HG02623 (cell line): ENCODE data around the gene RNF144A.

Experiments used
- ATAC-seq: cut with Tn5 transposase; IDR thresholded peaks from one replicate; pipeline ENCODE4 v1.9.1; 2021; ENCODE audit warnings: moderate library complexity; ENCODE audit not compliant: unreplicated experiment

Gene RNF144A

GRCh38 chr2:6945821-6946220, 28.6 kb downstream of the RNF144A start:
- ATAC-seq, result no peak

DNA sequence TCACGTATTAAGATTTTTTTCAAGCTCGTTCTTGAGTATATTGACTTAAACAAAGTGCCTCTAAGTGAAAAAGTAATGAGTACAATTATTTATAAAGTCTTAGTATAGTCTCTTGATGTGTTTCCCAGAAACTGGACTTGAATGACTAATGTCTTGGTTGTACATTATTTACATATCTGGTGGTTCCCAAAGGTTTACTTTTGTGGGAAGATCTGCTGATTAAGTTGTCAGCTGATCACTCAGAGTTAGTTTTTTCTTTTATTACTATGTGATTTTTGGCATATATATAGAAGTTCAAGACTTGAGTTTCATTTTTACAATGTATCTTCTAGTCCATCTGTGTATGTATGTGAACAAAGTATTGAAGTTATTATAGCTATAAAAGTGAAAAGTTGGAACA, 29.5 kb downstream of the RNF144A start:
- ATAC-seq, result no peak

DNA sequence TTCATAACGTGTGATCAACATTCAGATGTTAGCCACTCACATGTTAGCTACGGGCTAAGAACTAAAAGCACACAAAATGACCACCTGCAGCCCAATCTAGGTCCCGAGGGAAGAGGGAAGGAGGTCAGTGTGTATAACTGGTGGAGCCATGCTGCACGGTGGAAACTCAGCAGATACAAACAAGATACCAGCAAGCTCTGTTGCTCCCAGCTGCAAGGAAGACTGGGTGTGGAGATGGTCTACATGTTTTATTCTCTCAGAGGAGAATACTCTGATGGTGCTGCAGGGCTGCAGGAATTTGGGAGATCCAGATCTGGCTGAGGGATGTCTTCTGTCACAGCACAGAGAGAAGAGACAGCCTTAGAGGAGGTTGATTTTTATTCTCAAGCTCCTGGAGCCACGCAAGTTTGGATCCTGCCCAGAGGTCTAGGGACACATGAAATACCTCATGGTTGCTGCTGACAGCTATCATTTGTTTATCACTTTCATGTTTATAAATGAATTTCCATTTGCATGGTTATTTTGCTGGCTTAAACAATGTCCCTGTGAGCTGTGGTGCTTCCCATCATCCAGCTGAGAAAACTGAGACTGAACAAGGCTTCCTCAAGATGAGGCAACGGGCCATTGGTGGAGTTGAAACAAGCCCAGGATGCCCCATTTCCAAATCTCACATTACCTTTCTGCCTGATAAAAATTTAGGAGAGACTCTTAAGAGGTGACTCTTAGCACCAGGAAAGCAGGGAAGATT, 30.9 kb downstream of the RNF144A start:
- ATAC-seq, result no peak

DNA sequence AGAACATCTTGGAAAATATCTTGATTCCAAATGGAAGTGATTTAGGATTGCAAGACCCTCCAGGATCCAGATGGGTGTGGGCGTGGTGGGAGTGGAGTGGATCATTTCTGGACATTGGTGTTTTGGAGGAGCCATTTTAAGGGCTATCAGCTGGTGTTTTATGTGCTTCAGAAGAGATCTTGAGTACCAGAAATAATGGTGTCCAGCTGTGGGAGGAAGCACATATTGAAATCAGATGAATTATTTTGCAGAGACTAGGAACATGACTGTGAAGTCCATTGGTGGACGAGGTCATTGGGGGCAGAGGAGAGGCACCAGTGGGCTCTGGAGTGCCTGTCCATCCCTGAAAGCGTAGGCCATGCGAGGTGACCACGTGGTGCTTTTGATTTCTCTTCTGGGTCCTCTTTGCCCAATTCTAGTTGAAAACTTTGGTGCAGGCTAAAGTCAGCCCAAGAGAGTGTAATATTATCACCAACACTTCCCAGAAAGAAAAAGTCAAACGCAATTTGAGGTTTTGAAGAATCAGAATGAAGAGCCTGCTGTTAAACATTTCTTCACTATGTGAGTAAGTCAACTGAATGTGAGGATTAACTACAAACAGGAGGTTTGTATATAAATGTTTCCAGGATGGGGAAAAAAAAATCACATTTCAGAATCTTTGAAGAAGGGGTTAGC, 31.6 kb downstream of the RNF144A start:
- ATAC-seq, result no peak

- ATAC-seq, result no peak
Observed at GRCh38 chr2:6951046-6951445, 33.8 kb downstream of the RNF144A start.

DNA sequence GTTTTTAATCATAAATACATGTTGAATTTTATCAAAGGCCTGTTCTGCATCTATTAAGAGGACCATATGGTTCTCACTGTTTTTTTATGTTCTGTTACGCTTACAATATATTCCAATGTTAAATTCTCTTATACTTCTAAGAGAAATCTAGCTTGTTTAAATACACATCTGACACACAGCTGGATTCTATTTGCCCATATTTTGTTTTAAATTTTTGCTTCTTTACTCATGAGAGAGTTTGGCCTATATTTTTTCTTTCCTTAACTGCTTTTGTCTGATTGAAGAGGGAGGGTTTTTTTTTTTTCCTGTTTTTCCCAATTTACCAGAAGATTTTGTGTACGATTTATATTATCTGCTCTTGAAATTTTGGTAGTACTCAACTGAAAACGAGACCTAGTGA, 34.9 kb downstream of the RNF144A start:
- no peak for ATAC-seq

DNA sequence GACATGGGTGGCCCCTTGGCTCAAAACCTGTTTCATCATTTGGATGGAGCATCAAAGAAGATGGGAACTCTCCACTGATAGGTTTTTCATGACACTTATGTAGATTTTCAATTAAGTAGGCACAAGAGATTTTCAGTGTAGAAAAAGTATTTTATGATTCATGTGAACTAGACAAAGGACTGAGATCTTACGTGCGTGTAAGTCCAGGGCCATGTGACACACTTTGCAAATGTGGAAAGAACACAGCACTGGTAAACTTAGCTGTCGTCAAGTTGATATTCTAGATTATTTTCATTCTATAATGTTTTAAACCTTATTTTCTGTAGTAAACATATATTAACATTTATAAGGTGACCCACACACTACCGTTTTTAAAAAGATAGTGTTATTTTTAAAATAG, 37.4 kb downstream of the RNF144A start:
- no peak for ATAC-seq

- no peak for ATAC-seq
Observed at GRCh38 chr2:6955511-6956136, 38.4 kb downstream of the RNF144A start.

GRCh38 chr2:6956566-6956965, 39.4 kb downstream of the RNF144A start:
- ATAC-seq, result no peak

DNA sequence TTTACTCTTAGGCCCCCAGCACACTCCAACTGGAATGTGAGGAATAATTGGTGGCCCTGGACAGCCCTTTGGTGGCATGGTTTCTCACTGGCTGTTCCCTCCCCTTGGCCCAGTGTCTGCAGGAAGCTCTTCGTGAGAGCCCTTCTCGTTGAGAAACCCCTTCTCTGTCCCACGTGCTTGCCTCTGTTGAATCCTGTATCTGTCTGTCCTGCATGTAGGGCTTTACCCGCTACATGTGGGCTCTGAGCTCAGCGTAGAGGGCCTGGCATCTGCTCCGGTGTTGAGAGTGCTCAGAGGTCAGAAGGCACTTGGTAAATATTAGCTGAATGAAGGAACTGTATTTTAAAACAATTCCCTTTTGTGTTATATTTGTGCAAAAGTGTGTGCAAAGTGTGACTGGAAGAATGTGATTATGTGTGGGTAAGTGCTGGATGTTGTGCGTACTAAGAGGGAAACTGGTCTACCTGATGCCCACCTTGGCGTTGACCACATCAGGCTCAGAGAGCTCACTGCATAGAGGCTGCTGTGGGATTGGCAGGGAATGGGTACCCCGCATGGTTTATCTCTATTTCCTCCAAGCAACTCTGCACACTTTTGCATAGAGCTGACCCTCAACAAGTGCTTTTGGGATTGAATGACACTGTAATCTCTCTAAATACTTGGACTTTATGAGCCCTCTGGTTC, 40.0 kb downstream of the RNF144A start:
- no peak for ATAC-seq

DNA sequence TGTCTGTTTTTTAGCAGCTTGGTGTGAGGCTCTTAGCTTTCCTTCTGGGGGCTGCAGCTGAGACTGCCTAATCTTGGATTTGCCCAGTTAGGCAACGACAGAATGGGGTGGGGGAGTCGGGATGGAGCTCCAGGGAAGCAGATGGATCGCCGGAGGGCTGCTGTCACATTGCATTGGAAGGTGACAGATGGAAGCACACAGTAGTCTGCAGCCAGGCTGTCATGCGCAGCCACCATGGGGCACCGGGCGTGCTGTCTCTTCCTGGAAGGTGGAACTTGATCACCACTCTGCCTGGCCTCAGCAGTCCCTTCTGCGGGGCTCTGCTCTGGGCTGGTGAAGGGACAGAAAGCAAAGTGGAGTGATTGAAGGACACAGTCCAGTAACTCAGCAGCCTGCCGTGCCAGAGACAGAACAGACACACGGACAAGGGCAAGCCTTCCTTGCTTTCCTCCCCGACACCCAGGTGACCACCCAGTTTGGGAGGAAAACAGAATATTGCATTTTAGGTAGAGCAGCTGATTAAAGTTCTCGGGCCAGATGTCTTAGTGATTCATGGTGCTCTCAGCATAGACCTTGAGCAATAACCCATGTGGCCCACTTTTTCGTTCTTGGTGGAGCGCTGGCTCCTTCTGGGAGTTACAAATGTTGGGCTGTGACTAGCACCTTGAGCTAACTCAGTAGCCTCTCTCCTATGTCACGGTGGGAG, 40.9 kb downstream of the RNF144A start:
- ATAC-seq, result no peak

DNA sequence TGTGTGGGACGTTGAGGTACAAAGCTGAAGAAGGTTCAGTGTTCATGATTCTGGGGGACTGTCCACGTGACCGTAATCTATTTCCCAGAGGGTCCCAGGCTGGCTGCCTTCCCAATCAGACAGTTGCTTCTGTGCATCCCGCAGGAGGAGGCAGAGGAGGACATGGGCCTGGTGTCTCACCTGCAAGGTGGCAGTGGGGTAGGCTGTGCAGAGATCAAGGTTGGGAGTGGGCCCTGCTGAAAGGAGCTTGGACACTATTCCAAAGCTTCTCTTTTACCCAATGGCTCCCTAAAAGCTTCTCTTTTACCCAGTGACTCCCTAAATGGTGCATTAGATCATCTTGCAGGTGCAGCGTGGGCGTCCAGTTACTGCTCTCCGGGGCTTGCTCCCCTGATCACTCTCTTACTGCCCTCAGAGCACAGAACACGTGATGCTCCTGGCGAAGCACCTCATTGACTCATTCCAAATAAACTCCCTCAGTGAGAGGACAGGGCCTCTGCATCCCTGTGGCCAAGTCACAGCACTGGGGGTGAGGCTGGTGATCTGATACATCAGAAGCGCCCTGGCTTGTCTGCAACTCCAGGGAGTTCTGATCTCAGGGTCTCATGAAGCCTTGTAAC, 41.5 kb downstream of the RNF144A start:
- ATAC-seq, result no peak

DNA sequence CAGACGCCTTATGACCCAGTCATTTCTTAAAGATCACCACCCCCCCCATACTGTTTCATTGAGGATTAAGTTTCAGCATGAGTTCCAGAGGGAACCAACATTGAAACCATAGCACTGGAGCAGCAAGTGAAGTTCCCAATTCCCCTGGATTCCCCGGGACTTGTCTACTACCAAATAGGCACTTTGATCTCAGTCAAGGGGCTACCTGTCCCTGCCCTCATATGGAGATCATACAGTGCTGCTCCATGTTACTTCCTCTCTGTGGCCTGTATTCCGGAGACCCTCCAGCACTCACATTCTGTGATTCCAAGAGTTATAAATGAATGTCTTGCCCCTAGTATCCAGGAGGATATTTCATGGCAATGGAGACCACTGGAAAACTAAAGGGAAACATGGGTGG, 42.5 kb downstream of the RNF144A start:
- no peak for ATAC-seq

DNA sequence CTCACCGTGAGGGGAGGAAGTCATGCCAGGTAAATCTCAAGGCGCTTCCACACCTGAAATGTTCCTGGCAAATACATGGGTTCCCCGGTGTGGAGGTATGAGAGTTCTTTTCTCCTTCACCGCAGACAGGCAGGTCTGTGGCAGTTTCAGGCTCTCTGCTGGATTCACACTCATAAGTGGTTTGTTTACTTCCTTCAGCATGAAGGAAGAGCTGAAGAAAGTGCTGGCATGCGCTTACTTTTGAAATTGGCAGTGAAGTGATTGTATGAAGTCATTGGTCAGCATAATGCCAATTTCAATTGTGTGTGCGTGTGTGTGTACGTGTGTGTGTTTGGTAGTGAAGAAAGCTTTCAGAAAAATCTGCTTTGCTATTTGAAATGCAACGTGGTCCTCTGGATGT, 43.4 kb downstream of the RNF144A start:
- ATAC-seq, result no peak

DNA sequence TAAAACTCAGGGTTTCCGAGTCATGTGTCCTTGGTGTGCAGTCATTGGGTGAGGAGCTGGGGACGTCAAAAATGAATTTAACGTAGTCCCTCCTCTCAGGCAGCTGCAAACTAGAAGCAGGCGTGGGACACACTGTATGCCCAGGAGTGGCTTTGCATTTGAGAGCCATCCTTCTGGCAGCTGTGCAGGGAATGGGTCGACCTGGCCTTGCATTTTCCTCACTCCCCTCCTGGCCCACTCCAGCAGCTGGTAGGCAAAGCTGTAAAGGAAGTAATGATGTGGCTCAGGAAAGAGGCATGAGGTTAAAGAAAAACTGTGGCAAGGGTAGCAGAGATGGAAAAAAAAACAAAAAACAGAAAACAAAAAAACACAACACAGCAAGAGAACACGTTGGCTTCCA, 46.5 kb downstream of the RNF144A start:
- ATAC-seq, result no peak

DNA sequence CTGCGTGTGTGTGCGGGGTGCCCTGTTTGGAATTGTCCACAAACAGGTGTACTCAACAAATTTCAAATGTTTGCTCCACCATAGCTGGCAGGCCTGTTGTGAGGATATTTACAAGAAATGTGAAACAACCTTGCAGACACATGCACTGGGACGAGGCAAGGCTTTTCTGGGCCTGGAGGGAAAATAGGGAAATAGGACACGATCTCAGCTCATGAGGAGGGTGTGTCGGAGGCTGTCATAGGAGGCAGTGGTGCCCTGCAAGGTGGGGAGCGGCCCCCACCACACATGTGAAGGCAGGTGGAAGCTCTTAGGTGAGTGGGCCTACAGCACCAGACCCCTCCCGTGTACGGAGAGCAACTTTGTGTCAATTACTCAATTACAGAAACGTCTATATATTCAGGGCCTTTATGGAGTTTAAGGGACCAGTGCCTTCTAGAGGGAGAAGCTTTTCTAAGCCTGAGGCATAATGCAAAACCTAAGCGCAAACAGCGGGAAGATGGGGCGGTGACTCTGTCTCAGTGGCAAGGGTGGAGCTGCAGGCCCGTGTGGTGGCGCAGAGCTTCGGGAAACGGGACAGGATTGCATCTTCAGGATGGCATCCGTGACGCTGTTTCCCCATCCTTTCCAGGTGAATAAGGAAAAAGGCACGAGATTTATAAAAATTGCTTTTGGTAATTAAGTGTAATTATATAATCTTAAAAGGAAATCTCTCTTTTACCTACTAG, 48.0 kb downstream of the RNF144A start:
- no peak for ATAC-seq

DNA sequence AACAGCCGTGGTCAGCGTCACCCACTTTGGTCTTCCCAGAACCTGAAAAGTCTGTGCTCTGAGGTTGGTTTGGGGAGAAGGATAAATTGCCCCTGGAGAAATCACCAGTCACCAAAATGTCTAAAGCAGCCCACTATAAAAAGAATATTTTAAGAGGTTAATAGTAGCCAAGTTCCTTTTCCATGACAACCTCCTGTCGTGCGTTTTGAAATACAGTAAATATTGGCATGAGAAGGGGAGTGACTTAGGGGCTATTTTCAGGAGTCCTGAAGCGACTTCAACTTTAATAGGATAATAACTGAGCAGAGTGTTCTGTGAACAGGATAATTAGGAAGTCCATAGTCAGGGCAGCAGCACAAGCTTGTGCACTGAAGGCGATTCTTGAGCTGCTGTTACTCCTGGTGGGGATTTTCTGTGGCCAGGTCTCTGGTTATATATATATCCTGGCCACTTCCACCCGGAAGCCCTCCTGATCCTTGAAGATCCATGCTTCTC, 49.3 kb downstream of the RNF144A start:
- no peak for ATAC-seq

GRCh38 chr2:6967301-6967700, 50.1 kb downstream of the RNF144A start:
- no peak for ATAC-seq

DNA sequence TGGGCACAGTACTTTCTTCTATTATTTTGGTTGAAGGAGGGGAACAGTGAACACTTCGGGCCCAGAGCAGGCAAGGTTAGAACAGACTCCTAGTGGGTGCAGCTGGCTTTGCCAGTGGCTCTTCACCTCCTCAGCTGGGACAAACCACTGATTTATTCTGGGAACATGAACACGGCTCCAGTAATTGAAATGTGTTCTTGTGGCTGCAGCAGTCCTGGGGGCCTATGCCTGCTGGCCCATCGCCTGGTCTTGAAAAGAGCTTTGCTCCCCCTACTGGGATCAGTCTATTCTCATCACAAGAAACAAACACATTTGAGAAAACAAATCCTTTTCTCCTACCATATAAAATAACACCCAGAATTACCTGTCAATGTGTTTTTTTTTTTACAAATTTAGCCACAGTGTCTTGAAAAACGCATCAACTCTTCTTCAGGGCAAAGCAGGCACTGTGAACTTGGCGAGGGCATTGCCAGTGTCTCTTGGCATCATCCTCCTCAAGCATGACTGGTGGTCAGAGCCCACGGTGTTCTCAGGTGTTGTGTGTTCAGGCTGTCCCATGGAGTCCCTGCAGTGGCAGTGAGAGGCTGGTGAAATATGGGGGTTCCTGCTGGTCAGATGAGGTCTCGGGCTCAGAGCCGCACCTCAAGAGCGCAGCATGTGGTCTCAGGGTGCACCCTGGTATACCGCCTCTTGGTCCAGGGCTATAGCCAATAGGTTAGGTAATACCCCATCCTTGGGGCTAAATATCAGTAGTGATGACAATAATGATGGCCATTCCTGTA, 51.3 kb downstream of the RNF144A start:
- no peak for ATAC-seq
